ENCODE data around the gene SLIT3.
A peak's percentile ranks its signal among the peaks of the same experiment; 100 is the strongest.

Gene SLIT3

GRCh38 chr5:169104937-169105494, 195.9 kb downstream of the SLIT3 start:
- DNase-seq (ENCODE audit: low spot score), result no peak

GRCh38 chr5:169103586-169104181, 197.3 kb downstream of the SLIT3 start:
- no peak for DNase-seq (ENCODE audit: low spot score)

- no peak for DNase-seq (ENCODE audit: low spot score)
Observed at GRCh38 chr5:169101966-169102365, 199.0 kb downstream of the SLIT3 start.

- DNase-seq (ENCODE audit: low spot score), result no peak
Observed at GRCh38 chr5:169100735-169101075, 200.2 kb downstream of the SLIT3 start.

GRCh38 chr5:169099801-169100734, 200.9 kb downstream of the SLIT3 start:
- DNase-seq (ENCODE audit: low spot score), result no peak

GRCh38 chr5:169098331-169099121, 202.4 kb downstream of the SLIT3 start:
- DNase-seq (ENCODE audit: low spot score), result no peak

GRCh38 chr5:169097374-169098326, 203.3 kb downstream of the SLIT3 start:
- DNase-seq (ENCODE audit: low spot score), result peak; percentile 71

- no peak for DNase-seq (ENCODE audit: low spot score)
Observed at GRCh38 chr5:169095976-169096375, 205.0 kb downstream of the SLIT3 start.

- DNase-seq (ENCODE audit: low spot score), result no peak
Observed at GRCh38 chr5:169095410-169095960, 205.5 kb downstream of the SLIT3 start.

GRCh38 chr5:169094586-169095409, 206.1 kb downstream of the SLIT3 start:
- DNase-seq (ENCODE audit: low spot score), result no peak

- DNase-seq (ENCODE audit: low spot score), result no peak
Observed at GRCh38 chr5:169091396-169091980, 209.5 kb downstream of the SLIT3 start.

GRCh38 chr5:169089343-169089742, 211.6 kb downstream of the SLIT3 start:
- DNase-seq (ENCODE audit: low spot score), result no peak

- no peak for DNase-seq (ENCODE audit: low spot score)
Observed at GRCh38 chr5:169088028-169088725, 212.8 kb downstream of the SLIT3 start.

GRCh38 chr5:169085636-169086035, 215.3 kb downstream of the SLIT3 start:
- no peak for DNase-seq (ENCODE audit: low spot score)

GRCh38 chr5:169085212-169085611, 215.7 kb downstream of the SLIT3 start:
- DNase-seq (ENCODE audit: low spot score), result no peak

- DNase-seq (ENCODE audit: low spot score), result no peak
Observed at GRCh38 chr5:169084775-169085174, 216.2 kb downstream of the SLIT3 start.

GRCh38 chr5:169083394-169084018, 217.4 kb downstream of the SLIT3 start:
- DNase-seq (ENCODE audit: low spot score), result no peak

GRCh38 chr5:169081000-169081724, 219.8 kb downstream of the SLIT3 start:
- DNase-seq (ENCODE audit: low spot score), result no peak
